HEK293 (cell line): Measurements from ENCODE around the gene UPB1.

Source experiments
- CTCF ChIA-PET: fragments of 350-600 bp; formaldehyde crosslinking; extraction: SDS; loops from one replicate; lab custom pipeline; 2021; ENCODE audit warnings: antibody characterized with exemption; lab: Yijun Ruan, JAX
- POLR2A ChIA-PET: fragments of 300-600 bp; formaldehyde crosslinking; extraction: SDS; loops from one replicate; lab custom pipeline; 2020; ENCODE audit warnings: antibody characterized with exemption, inconsistent platforms; lab: Yijun Ruan, JAX
- H3K27ac ChIP-seq: fragments of 200-500 bp; sonication (Bioruptor generic); 2 replicates; pipeline ENCODE4 v1.5.1; 2014; ENCODE audit warnings: low read depth, low read length, control low read depth, inconsistent platforms; ENCODE audit errors: extremely low read depth
- H3K36me3 ChIP-seq, 2 experiments: fragments of 200-500 bp in 1 of 2; sonication (Bioruptor generic) in 1 of 2; 1 replicate in 1 of 2; 2 replicates in 1 of 2; pipeline ENCODE4 v1.5.1; 2014 to 2017; ENCODE audit warnings: inconsistent platforms in 2 of 2, low read length in 2 of 2; ENCODE audit not compliant: control insufficient read depth in 2 of 2, insufficient read depth in 1 of 2
- H3K4me1 ChIP-seq: fragments of 200-500 bp; sonication (Bioruptor generic); 2 replicates; pipeline ENCODE4 v1.5.1; 2014; ENCODE audit warnings: mild to moderate bottlenecking, low read length, inconsistent platforms; ENCODE audit not compliant: control insufficient read depth, insufficient read depth
- H3K4me3 ChIP-seq: 2 replicates; pipeline ENCODE4 v1.5.1; 2011; ENCODE audit warnings: low read depth, mild to moderate bottlenecking, control low read depth, low read length, moderate library complexity
- H3K9me3 ChIP-seq: fragments of 200-500 bp; sonication (Bioruptor generic); 2 replicates; pipeline ENCODE4 v1.5.1; 2014; ENCODE audit warnings: low read depth, low read length, inconsistent platforms; ENCODE audit not compliant: control insufficient read depth, insufficient read depth
- GFI1B ChIP-seq: fragments of 450-650 bp; formaldehyde crosslinking; IDR thresholded peaks from 2 replicates; pipeline ENCODE4 v1.5.1; 2016; ENCODE audit warnings: missing biosample characterization, missing genetic modification characterization
- ZBTB1 ChIP-seq: fragments of 450-650 bp; formaldehyde crosslinking; IDR thresholded peaks from 2 replicates; pipeline ENCODE4 v1.5.1; 2016; ENCODE audit warnings: missing biosample characterization, missing genetic modification characterization
- ZNF114 ChIP-seq: fragments of 450-650 bp; formaldehyde crosslinking; IDR thresholded peaks from 2 replicates; pipeline ENCODE4 v1.5.0; 2017; ENCODE audit warnings: missing biosample characterization, missing genetic modification characterization
- ZNF121 ChIP-seq: fragments of 450-650 bp; formaldehyde crosslinking; IDR thresholded peaks from 2 replicates; pipeline ENCODE4 v1.5.1; 2016; ENCODE audit warnings: missing biosample characterization, missing genetic modification characterization
- ZNF274 ChIP-seq, 2 experiments: fragments of 200-500 bp in 1 of 2; fragments of 450-650 bp in 1 of 2; sonication (Bioruptor generic) in 1 of 2; formaldehyde crosslinking in 1 of 2; IDR thresholded peaks; 2 replicates each; pipeline versions ENCODE4 v1.5.1 to v1.6.1; 2014 to 2016; ENCODE audit warnings: borderline replicate concordance in 1 of 2, inconsistent platforms in 1 of 2, low read length in 1 of 2, missing biosample characterization in 1 of 2, missing genetic modification characterization in 1 of 2
- ZNF311 ChIP-seq: fragments of 450-650 bp; formaldehyde crosslinking; IDR thresholded peaks from 2 replicates; pipeline ENCODE4 v1.5.1; 2017; ENCODE audit warnings: missing biosample characterization, missing genetic modification characterization, borderline replicate concordance
- ZNF335 ChIP-seq: fragments of 450-650 bp; formaldehyde crosslinking; conservative IDR thresholded peaks from 2 replicates; pipeline ENCODE4 v1.5.1; 2016; ENCODE audit warnings: missing biosample characterization, missing genetic modification characterization
- ZNF501 ChIP-seq: fragments of 450-650 bp; formaldehyde crosslinking; IDR thresholded peaks from 2 replicates; pipeline ENCODE4 v1.5.1; 2016; ENCODE audit warnings: missing biosample characterization, missing genetic modification characterization
- ZNF791 ChIP-seq: fragments of 450-650 bp; formaldehyde crosslinking; IDR thresholded peaks from 2 replicates; pipeline ENCODE4 v1.5.1; 2016; ENCODE audit warnings: missing biosample characterization, missing genetic modification characterization
- TF ChIP-seq, protein P1 (sequence below): fragments of 450-650 bp; formaldehyde crosslinking; conservative IDR thresholded peaks from 2 replicates; pipeline ENCODE4 v1.5.1; 2016; ENCODE audit warnings: low read depth, missing biosample characterization, missing genetic modification characterization
- TF ChIP-seq, protein P2 (sequence below): fragments of 450-650 bp; formaldehyde crosslinking; IDR thresholded peaks from 2 replicates; pipeline ENCODE4 v1.5.1; 2016; ENCODE audit warnings: missing biosample characterization, missing genetic modification characterization
- TF ChIP-seq, protein P3 (sequence below): fragments of 450-650 bp; formaldehyde crosslinking; IDR thresholded peaks from 2 replicates; pipeline ENCODE4 v1.5.1; 2016; ENCODE audit warnings: missing biosample characterization, missing genetic modification characterization

The UPB1 gene

DNA sequence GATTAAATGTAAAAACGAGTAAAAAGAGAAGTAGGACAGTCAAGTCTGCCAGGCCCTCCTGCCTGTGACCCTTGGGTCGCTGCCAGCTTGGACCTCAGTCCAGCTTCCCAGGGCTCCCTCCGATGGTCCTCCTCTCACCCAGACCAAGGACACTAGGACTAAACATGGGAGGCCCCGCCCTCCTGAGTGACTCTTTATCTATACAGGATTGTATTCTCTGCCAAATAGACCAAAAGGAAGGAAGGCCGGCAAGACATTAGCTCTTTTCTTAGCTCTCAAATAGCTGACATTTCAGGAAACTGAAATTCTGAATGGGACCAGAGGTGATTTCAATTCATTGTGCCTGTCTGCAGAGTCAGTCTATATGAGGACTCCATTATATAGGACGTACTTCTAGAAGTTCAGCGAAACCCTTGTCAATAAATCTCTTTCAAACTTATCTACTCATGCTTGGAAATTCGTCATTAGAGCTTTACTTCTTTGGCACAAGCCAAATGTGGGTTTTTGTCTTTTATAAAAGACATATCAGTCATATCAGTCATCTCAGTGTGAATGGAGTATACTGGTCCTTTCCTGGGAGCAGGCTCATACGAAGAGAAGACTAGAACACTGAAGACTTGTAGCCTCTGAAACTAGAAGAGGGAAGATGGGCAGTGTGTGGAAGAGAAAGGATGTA, 39.2 kb upstream of the UPB1 start (continued):
- TF ChIP-seq, protein P1, sequence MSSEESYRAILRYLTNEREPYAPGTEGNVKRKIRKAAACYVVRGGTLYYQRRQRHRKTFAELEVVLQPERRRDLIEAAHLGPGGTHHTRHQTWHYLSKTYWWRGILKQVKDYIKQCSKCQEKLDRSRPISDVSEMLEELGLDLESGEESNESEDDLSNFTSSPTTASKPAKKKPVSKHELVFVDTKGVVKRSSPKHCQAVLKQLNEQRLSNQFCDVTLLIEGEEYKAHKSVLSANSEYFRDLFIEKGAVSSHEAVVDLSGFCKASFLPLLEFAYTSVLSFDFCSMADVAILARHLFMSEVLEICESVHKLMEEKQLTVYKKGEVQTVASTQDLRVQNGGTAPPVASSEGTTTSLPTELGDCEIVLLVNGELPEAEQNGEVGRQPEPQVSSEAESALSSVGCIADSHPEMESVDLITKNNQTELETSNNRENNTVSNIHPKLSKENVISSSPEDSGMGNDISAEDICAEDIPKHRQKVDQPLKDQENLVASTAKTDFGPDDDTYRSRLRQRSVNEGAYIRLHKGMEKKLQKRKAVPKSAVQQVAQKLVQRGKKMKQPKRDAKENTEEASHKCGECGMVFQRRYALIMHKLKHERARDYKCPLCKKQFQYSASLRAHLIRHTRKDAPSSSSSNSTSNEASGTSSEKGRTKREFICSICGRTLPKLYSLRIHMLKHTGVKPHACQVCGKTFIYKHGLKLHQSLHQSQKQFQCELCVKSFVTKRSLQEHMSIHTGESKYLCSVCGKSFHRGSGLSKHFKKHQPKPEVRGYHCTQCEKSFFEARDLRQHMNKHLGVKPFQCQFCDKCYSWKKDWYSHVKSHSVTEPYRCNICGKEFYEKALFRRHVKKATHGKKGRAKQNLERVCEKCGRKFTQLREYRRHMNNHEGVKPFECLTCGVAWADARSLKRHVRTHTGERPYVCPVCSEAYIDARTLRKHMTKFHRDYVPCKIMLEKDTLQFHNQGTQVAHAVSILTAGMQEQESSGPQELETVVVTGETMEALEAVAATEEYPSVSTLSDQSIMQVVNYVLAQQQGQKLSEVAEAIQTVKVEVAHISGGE (tag by site-specific recombination), result no peak
- TF ChIP-seq, protein P2, sequence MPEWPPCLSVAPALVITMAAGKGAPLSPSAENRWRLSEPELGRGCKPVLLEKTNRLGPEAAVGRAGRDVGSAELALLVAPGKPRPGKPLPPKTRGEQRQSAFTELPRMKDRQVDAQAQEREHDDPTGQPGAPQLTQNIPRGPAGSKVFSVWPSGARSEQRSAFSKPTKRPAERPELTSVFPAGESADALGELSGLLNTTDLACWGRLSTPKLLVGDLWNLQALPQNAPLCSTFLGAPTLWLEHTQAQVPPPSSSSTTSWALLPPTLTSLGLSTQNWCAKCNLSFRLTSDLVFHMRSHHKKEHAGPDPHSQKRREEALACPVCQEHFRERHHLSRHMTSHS, result no peak
- TF ChIP-seq ZNF114 (tag by site-specific recombination), result no peak
- no peak for TF ChIP-seq GFI1B
- TF ChIP-seq ZNF501, result no peak
- TF ChIP-seq ZNF791 (tag by site-specific recombination), result no peak
- no peak for TF ChIP-seq ZBTB1 (tag by site-specific recombination)

DNA sequence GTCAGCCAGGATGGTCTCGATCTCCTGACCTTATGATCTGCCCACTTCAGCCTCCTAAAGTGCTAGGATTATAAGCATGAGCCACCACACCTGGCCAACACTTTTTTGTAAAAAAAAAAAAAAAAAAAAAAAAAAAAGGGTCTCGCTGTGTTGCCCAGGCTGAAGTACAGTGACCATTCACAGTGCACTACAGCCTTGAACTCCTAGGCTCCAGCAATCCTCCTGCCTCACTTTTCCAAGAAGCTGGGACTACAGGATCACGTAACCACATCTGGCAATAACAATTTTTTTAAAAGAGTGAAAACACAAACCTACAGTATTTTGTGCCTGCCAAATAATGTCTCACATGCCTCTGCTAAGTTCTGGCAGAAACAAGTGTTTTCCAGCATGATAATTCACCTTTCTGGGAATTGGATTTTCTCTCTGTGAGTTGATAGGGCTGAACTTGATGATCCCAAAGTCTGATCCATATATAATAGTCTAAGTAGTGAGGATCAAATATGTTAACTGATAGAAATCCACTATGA, 37.2 kb upstream of the UPB1 start:
- POLR2A ChIA-PET, result no interaction called here
- H3K4me3 ChIP-seq, result no peak overlapping the region
- no peaks in the 10 kb centered on the region for H3K9me3 ChIP-seq
- no peak overlapping the region for H3K27ac ChIP-seq
- CTCF ChIA-PET, result no interaction called here
- H3K36me3 ChIP-seq, result no peaks in the 10 kb centered on the region
- peaks cover 3% of the 10 kb centered on the region; the same call in 1 of the 2 replicates for H3K4me1 ChIP-seq
- TF ChIP-seq ZNF274 (IDR thresholded peaks at IDR 0.05; ENCODE audit: low read length) (no peak), ZNF274 (tag by site-specific recombination; IDR thresholded peaks at IDR 0.05; ENCODE audit: borderline replicate concordance) (no peak), ZNF121 (tag by site-specific recombination) (peak; percentile 57; the same call in 1 of the 2 replicates)

DNA sequence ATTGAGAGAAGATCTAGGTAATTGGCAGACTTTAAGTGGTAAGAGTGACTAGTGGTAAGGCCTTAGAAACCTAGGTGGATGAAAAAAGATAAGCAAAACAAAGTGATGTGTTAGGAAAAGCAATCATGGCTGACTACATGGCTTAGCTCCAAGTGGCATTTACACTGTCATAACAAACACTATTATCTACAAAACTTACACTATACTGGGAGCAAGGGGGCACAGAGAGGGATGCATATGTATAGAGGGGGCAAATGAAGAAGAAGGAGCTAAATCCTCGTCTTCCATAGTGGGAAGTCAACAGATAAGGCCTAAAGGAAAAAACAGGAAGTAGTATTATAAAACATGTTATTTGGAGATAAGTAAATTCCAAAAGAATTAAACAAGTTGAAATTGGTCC, 35.2 kb upstream of the UPB1 start:
- no peak overlapping the region for H3K4me3 ChIP-seq
- ChIA-PET CTCF (interaction anchor here (1.1 kb wide), 1 partner anchor 16 kb away, joined by 3 read pairs; no protein-coding TSS in a partner anchor), POLR2A (interaction anchor here (0.9 kb wide), 1 partner anchor 10 kb away, joined by 4 read pairs; no protein-coding TSS in a partner anchor)
- no peaks in the 10 kb centered on the region for H3K36me3 ChIP-seq
- peaks cover 3% of the 10 kb centered on the region; the same call in 1 of the 2 replicates for H3K4me1 ChIP-seq
- TF ChIP-seq ZNF335 (tag by site-specific recombination) (0 out of 2 replicates have a peak, but pooled peaks have one; percentile 2), ZNF311 (no peak)
- TF ChIP-seq, protein P3, sequence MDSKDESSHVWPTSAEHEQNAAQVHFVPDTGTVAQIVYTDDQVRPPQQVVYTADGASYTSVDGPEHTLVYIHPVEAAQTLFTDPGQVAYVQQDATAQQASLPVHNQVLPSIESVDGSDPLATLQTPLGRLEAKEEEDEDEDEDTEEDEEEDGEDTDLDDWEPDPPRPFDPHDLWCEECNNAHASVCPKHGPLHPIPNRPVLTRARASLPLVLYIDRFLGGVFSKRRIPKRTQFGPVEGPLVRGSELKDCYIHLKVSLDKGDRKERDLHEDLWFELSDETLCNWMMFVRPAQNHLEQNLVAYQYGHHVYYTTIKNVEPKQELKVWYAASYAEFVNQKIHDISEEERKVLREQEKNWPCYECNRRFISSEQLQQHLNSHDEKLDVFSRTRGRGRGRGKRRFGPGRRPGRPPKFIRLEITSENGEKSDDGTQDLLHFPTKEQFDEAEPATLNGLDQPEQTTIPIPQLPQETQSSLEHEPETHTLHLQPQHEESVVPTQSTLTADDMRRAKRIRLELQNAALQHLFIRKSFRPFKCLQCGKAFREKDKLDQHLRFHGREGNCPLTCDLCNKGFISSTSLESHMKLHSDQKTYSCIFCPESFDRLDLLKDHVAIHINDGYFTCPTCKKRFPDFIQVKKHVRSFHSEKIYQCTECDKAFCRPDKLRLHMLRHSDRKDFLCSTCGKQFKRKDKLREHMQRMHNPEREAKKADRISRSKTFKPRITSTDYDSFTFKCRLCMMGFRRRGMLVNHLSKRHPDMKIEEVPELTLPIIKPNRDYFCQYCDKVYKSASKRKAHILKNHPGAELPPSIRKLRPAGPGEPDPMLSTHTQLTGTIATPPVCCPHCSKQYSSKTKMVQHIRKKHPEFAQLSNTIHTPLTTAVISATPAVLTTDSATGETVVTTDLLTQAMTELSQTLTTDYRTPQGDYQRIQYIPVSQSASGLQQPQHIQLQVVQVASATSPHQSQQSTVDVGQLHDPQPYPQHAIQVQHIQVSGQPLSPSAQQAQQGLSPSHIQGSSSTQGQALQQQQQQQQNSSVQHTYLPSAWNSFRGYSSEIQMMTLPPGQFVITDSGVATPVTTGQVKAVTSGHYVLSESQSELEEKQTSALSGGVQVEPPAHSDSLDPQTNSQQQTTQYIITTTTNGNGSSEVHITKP (tag by site-specific recombination), result no peak
- TF ChIP-seq, all 188 proteins: peak for 1
- H3K9me3 ChIP-seq, result no peaks in the 10 kb centered on the region
- H3K27ac ChIP-seq, result no peak overlapping the region
